Endothelial cell of umbilical vein (primary cell): ENCODE data around the gene NDUFB6. TPM values are rescaled to one million over a fixed set of nuclear protein-coding genes. Genes with fewer than 3 reads are reported as not detected.

Source experiments
- BruUV-seq: library from RNA; stranded (reverse); fragments of 400-500 nt; replicated peaks from 2 replicates; lab custom pipeline; 2021; lab: Mats Ljungman, UMichigan
- CTCF ChIA-PET: fragments of 300-600, 350-600 bp; sonication (Branson Sonifier 250); formaldehyde crosslinking; loops from one replicate; lab custom pipeline; 2021; ENCODE audit warnings: antibody characterized with exemption, inconsistent platforms; lab: Charles Lee
- POLR2A ChIA-PET: fragments of 300-600, 350-600 bp; sonication (Branson Sonifier 250); formaldehyde crosslinking; loops from one replicate; lab custom pipeline; 2021; ENCODE audit warnings: antibody characterized with exemption, inconsistent platforms; lab: Charles Lee
- DNase-seq: peaks from one replicate; pipeline ENCODE4 v3.0.0-alpha.2; 2011; ENCODE audit warnings: low read depth, low spot score
- FAIRE-seq: peaks from 2 replicates; lab custom pipeline; 2011; peaks lifted over from hg19 to GRCh38; lab: Jason Lieb, UNC
- H2AFZ ChIP-seq: 2 replicates; pipeline ENCODE4 v1.6.0; 2012; ENCODE audit warnings: low read depth, low read length, control low read depth, inconsistent platforms
- H3K27ac ChIP-seq: 2 replicates; pipeline ENCODE4 v1.5.1; 2011; ENCODE audit warnings: low read depth, mild to moderate bottlenecking, control low read depth, low read length, moderate library complexity; ENCODE audit not compliant: insufficient read depth
- H3K27me3 ChIP-seq, 2 experiments: 2 replicates each; pipeline versions ENCODE4 v1.6.0 to v1.6.1; 2011; ENCODE audit warnings: low read length in 2 of 2, mixed read lengths in 1 of 2; ENCODE audit not compliant: control insufficient read depth in 2 of 2, insufficient read depth in 2 of 2
- H3K36me3 ChIP-seq, 2 experiments: 2 replicates in 1 of 2; 3 replicates in 1 of 2; pipeline ENCODE4 v1.5.1; 2011; ENCODE audit warnings: low read length in 2 of 2, mild to moderate bottlenecking in 1 of 2, moderate library complexity in 1 of 2; ENCODE audit not compliant: control insufficient read depth in 2 of 2, insufficient read depth in 2 of 2; ENCODE audit errors: extremely low read depth in 1 of 2
- H3K4me1 ChIP-seq: 3 replicates; pipeline ENCODE4 v1.5.1; 2011; ENCODE audit warnings: mild to moderate bottlenecking, low read length; ENCODE audit not compliant: control insufficient read depth, insufficient read depth; ENCODE audit errors: extremely low read depth
- H3K4me2 ChIP-seq: 2 replicates; pipeline ENCODE4 v1.6.1; 2011; ENCODE audit warnings: low read length, control low read depth, mixed read lengths; ENCODE audit not compliant: insufficient read depth
- H3K4me3 ChIP-seq, 3 experiments: fragments of 200-600 bp in 1 of 3; sonication (generic), shearing (Covaris generic) in 1 of 3; replicated peaks in 1 of 3; 2 replicates each; pipeline ENCODE4 v1.5.1; 2011 to 2016; ENCODE audit warnings: control low read depth in 3 of 3, low read length in 3 of 3, mild to moderate bottlenecking in 2 of 3, inconsistent platforms in 1 of 3, low read depth in 1 of 3, moderate library complexity in 1 of 3; ENCODE audit not compliant: insufficient read depth in 1 of 3
- H3K79me2 ChIP-seq: 2 replicates; pipeline ENCODE4 v1.6.0; 2012; ENCODE audit warnings: low read length, inconsistent platforms; ENCODE audit not compliant: control insufficient read depth, insufficient read depth
- H3K9ac ChIP-seq: replicated peaks from 2 replicates; pipeline ENCODE3; 2011; ENCODE audit warnings: low read length, control low read depth; ENCODE audit not compliant: insufficient read depth; ENCODE audit errors: extremely low read depth
- H3K9me1 ChIP-seq: replicated peaks from 3 replicates; pipeline ENCODE4 v1.6.0; 2011; ENCODE audit warnings: mild to moderate bottlenecking, low read length; ENCODE audit not compliant: control insufficient read depth, insufficient read depth; ENCODE audit errors: extremely low read depth
- H3K9me3 ChIP-seq: replicated peaks from 2 replicates; pipeline ENCODE4 v1.5.1; 2012; ENCODE audit warnings: low read length, inconsistent platforms; ENCODE audit not compliant: control insufficient read depth, insufficient read depth
- H4K20me1 ChIP-seq: replicated peaks from 2 replicates; pipeline ENCODE3; 2011; ENCODE audit warnings: mild to moderate bottlenecking, low read length; ENCODE audit not compliant: control insufficient read depth, insufficient read depth; ENCODE audit errors: extremely low read depth
- EZH2 ChIP-seq: IDR thresholded peaks from 2 replicates; pipeline ENCODE4 v1.6.1; 2012; ENCODE audit warnings: borderline replicate concordance, low read depth, mild to moderate bottlenecking, moderate library complexity, low read length, inconsistent platforms; ENCODE audit not compliant: severe bottlenecking
- FOS ChIP-seq: IDR thresholded peaks from 2 replicates; pipeline ENCODE4 v1.6.1; 2011; ENCODE audit warnings: mild to moderate bottlenecking, low read length, moderate library complexity, borderline replicate concordance; ENCODE audit not compliant: insufficient read depth
- GATA2 ChIP-seq: IDR thresholded peaks from 2 replicates; pipeline ENCODE4 v1.7.0; 2011; ENCODE audit warnings: low read depth, mild to moderate bottlenecking, moderate library complexity, mixed read lengths, low read length; ENCODE audit not compliant: insufficient read length, insufficient read depth
- JUN ChIP-seq: IDR thresholded peaks from 2 replicates; pipeline ENCODE4 v1.6.1; 2011; ENCODE audit warnings: borderline replicate concordance, low read depth; ENCODE audit not compliant: insufficient read length, insufficient read depth
- MYC ChIP-seq: IDR thresholded peaks from one replicate; pipeline ENCODE4 v1.6.1; 2011; ENCODE audit warnings: mild to moderate bottlenecking, low read depth, low read length
- POLR2A ChIP-seq: IDR thresholded peaks from 2 replicates; pipeline ENCODE4 v1.6.1; 2012; ENCODE audit warnings: low read depth, mild to moderate bottlenecking, control low read depth, low read length
- POLR2AphosphoS5 ChIP-seq: IDR thresholded peaks from 2 replicates; pipeline ENCODE4 v1.6.1; 2012; ENCODE audit warnings: low read depth, mild to moderate bottlenecking, control low read depth, low read length, moderate library complexity; ENCODE audit not compliant: insufficient read depth
- dilution Hi-C: fragments of 300-500 bp; cut with MboI; formaldehyde crosslinking; loops from one replicate; pipeline ENCODE4 v1.15.0; 2019; ENCODE audit warnings: low sequenced_read_pairs; ENCODE audit not compliant: extremely low pct_ligation_motif_present
- intact Hi-C: fragments of 100-400 bp; cut with micrococcal nuclease; formaldehyde crosslinking; loops from one replicate; pipeline ENCODE4 v1.10.0; 2022
- polyA plus RNA-seq, 4 experiments: library from polyadenylated mRNA; depleted of rRNA in 3 of 4; stranded (reverse) in 3 of 4; unstranded in 1 of 4; fragments of >200 nt; gene quantifications; 2 replicates each; pipeline versions ENCODE4 v1.2.1 to v1.2.3, GENCODE V29; 2011 to 2012; ENCODE audit warnings: missing spikeins in 1 of 4
- total RNA-seq: library from RNA; stranded (reverse); gene quantifications from 2 replicates; pipeline ENCODE4 v1.2.3, GENCODE V29; 2021
- TF ChIP-seq, protein P1 (sequence below), 2 donors: IDR thresholded peaks; 1 replicate in 1 of 2; 2 replicates in 1 of 2; pipeline ENCODE4 v1.5.1; 2011; ENCODE audit warnings: low read length in 2 of 2, mild to moderate bottlenecking in 2 of 2, moderate library complexity in 2 of 2, control low read depth in 1 of 2, inconsistent platforms in 1 of 2, low read depth in 1 of 2; ENCODE audit not compliant: insufficient read depth in 1 of 2; ENCODE audit errors: extremely low read depth in 1 of 2
- TF ChIP-seq, protein P2 (sequence below): IDR thresholded peaks from 2 replicates; pipeline ENCODE4 v1.6.1; 2011; ENCODE audit not compliant: insufficient read depth, insufficient read length

NDUFB6 gene
- total and polyA plus RNA-seq, 2 donors (not counting 3 experiments of a cell fraction or from before 2014, with no cell fraction given): 53.5 to 59.2 TPM

DNA sequence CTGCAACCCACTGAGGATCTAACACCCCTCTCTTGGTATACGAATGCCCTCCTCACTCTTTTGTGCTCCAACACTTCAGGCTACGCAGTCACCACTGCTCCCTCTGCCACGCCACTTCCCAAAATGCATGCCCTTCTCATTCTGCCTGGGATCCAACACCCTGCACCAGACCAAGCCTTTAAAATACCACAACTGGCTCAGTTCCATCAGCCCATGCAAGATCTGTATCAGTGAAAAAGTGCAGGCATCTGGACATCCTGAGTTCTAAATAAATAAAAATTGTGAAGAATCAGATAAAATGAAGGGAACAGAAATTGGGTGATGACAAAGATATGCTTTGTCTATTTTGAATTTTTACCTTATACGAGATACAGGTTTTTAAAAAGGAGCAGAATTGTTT, 2.7 kb downstream of the NDUFB6 start:
- H3K4me3 ChIP-seq: no peak overlapping the region
- no TSS peak for BruUV-seq
- H3K4me2 ChIP-seq: no peak overlapping the region
- no peak for FAIRE-seq
- H3K9me3 ChIP-seq: no peaks in the 10 kb centered on the region
- H3K9ac ChIP-seq: no peak overlapping the region
- ChIA-PET CTCF (no interaction called here), POLR2A (no interaction called here)
- H3K36me3 ChIP-seq: peaks cover 0 to 12% of the 10 kb centered on the region in 2 experiments
- H3K9me1 ChIP-seq: no peaks in the 10 kb centered on the region
- H2AFZ ChIP-seq: no peak overlapping the region
- H3K4me1 ChIP-seq: peaks cover 18% of the 10 kb centered on the region
- intact Hi-C loops (no loop called here), dilution Hi-C loops (loop anchor here (25.0 kb wide), 1 partner anchor 183 kb away; the partner anchor contains the start of gene ACO1)
- H3K27me3 ChIP-seq: no peaks in the 10 kb centered on the region
- TF ChIP-seq, protein P1, sequence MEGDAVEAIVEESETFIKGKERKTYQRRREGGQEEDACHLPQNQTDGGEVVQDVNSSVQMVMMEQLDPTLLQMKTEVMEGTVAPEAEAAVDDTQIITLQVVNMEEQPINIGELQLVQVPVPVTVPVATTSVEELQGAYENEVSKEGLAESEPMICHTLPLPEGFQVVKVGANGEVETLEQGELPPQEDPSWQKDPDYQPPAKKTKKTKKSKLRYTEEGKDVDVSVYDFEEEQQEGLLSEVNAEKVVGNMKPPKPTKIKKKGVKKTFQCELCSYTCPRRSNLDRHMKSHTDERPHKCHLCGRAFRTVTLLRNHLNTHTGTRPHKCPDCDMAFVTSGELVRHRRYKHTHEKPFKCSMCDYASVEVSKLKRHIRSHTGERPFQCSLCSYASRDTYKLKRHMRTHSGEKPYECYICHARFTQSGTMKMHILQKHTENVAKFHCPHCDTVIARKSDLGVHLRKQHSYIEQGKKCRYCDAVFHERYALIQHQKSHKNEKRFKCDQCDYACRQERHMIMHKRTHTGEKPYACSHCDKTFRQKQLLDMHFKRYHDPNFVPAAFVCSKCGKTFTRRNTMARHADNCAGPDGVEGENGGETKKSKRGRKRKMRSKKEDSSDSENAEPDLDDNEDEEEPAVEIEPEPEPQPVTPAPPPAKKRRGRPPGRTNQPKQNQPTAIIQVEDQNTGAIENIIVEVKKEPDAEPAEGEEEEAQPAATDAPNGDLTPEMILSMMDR (IDR thresholded peaks at IDR 0.05; ENCODE audit: extremely low read depth in 1 of 2, insufficient read depth in 1 of 2, low read depth in 1 of 2, low read length in 2 of 2): no peak
- no peak for TF ChIP-seq MYC
- no peak for TF ChIP-seq POLR2A
- no peaks in the 10 kb centered on the region for H4K20me1 ChIP-seq
- no peak for DNase-seq
- H3K27ac ChIP-seq: no peak overlapping the region
- H3K79me2 ChIP-seq: peaks cover 30% of the 10 kb centered on the region

DNA sequence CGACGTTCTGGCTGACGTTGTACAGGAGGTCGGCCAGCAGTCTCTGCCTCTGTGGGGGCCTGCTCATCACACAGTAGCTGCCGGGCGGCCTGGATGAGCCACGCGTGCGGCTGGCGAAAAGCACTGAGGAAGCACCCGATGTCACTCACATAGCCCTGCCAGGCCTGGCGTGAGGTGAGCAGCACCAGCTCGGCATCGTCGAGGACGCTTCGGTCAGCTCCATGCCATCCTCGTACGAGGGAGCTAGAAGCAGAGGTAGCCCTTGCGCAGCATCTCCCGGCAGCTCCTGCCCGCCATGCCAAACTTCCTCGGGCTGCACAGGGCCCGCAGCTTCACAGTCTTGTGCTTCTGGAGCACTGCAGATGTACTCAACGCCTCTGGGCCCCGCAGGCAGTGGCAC, 6.2 kb downstream of the NDUFB6 start:
- no peak for DNase-seq
- peaks cover 9% of the 10 kb centered on the region for H3K4me1 ChIP-seq
- no peak for FAIRE-seq
- no peak overlapping the region for H2AFZ ChIP-seq
- H3K79me2 ChIP-seq: peaks cover 22% of the 10 kb centered on the region
- no peaks in the 10 kb centered on the region for H3K9me1 ChIP-seq
- H3K9me3 ChIP-seq: no peaks in the 10 kb centered on the region
- peaks cover 4 to 12% of the 10 kb centered on the region in 2 experiments for H3K36me3 ChIP-seq
- BruUV-seq: no TSS peak
- H3K4me3 ChIP-seq: no peak overlapping the region
- dilution Hi-C loops (loop anchor here (25.0 kb wide), 1 partner anchor 179 kb away; the partner anchor contains the start of gene ACO1), intact Hi-C loops (no loop called here)
- no peaks in the 10 kb centered on the region for H3K27me3 ChIP-seq
- no peaks in the 10 kb centered on the region for H4K20me1 ChIP-seq
- CTCF ChIA-PET: interaction anchor here (1.1 to 6.6 kb wide), 3 partner anchors 10 to 401 kb away, joined by 3 to 40 read pairs (median 4); no protein-coding TSS in a partner anchor
- POLR2A ChIA-PET: no interaction called here
- TF ChIP-seq POLR2AphosphoS5 (no peak), MYC (no peak), GATA2 (no peak), EZH2 (no peak), POLR2A (no peak), FOS (no peak), JUN (no peak)
- TF ChIP-seq, protein P1 (IDR thresholded peaks at IDR 0.05; ENCODE audit: extremely low read depth in 1 of 2, insufficient read depth in 1 of 2, low read depth in 1 of 2, low read length in 2 of 2): no peak
- TF ChIP-seq, protein P2, sequence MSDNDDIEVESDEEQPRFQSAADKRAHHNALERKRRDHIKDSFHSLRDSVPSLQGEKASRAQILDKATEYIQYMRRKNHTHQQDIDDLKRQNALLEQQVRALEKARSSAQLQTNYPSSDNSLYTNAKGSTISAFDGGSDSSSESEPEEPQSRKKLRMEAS: no peak
- H3K27ac ChIP-seq: no peak overlapping the region
- H3K9ac ChIP-seq: no peak overlapping the region
- no peak overlapping the region for H3K4me2 ChIP-seq
